ENCODE data around the gene CERS3.
A peak's percentile ranks its signal among the peaks of the same experiment; 100 is the strongest.

The CERS3 gene

GRCh38 chr15:100350434-100351226, 178.1 kb downstream of the CERS3 start:
- no peak; the same call in 1 of the 2 replicates for TF ChIP-seq CTCF (conservative IDR thresholded peaks at IDR 0.05)
- peak overlapping the region; percentile 83 for H3K27ac ChIP-seq
